Measurements from ENCODE around the gene TGFBRAP1.

The TGFBRAP1 gene

GRCh38 chr2:105287692-105288091 is 41.8 kb downstream of the TGFBRAP1 start:
- no peak for TF ChIP-seq Cebpa-rat (IDR thresholded peaks at IDR 0.05)
- Histone ChIP-seq H3K4me2 (no peak overlapping the region), H3K4me3 (no peak overlapping the region), H3K27ac (no peak overlapping the region), H3K4me1 (peaks cover 0 to under 1% (median 0%) of the 10 kb centered on the region in 10 experiments; a peak in 3 of 20 replicates), H3K9me3 (replicated peaks in 1 of 11) (no peaks in the 10 kb centered on the region), H3K9ac (no peak overlapping the region), H4K20me1 (peaks cover 0 to 29% (median 9%) of the 10 kb centered on the region in 11 experiments; a peak in 5 of 22 replicates), H3K27me3 (no peaks in the 10 kb centered on the region), H3K36me3 (peaks cover 85 to 100% (median 98%) of the 10 kb centered on the region in 11 experiments)

DNA sequence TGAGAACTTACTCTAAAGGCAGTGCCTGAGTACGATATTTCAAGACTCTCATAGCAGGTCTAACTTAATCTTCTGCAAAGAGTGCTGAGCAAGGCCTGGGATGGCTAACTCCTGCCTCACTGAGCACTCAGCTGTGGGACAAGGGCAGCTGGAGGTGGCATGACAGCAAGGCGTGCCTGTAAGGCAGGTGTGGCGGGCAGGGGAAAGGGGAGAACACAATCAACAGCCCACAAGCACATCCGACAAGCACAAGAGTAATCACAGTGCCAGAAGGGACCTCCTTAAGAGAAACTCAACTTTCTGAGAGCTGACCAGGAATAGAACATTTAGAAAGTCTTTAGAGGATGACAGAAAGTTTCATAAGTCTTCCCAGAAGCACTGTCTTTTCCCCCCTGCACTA is 46.0 kb downstream of the TGFBRAP1 start:
- Histone ChIP-seq H3K4me2 (no peak overlapping the region), H3K9me3 (replicated peaks in 1 of 11) (no peaks in the 10 kb centered on the region), H3K4me3 (no peak overlapping the region), H3K27me3 (no peaks in the 10 kb centered on the region), H3K4me1 (peaks cover 0 to 25% (median 15%) of the 10 kb centered on the region in 10 experiments; a peak in 15 of 20 replicates), H3K9ac (no peak overlapping the region), H4K20me1 (peaks cover 0 to 49% (median 22%) of the 10 kb centered on the region in 11 experiments; a peak in 12 of 22 replicates), H3K36me3 (peaks cover 85 to 100% (median 96%) of the 10 kb centered on the region in 11 experiments), H3K27ac (no peak overlapping the region)
- TF ChIP-seq Cebpa-rat (IDR thresholded peaks at IDR 0.05), result no peak

DNA sequence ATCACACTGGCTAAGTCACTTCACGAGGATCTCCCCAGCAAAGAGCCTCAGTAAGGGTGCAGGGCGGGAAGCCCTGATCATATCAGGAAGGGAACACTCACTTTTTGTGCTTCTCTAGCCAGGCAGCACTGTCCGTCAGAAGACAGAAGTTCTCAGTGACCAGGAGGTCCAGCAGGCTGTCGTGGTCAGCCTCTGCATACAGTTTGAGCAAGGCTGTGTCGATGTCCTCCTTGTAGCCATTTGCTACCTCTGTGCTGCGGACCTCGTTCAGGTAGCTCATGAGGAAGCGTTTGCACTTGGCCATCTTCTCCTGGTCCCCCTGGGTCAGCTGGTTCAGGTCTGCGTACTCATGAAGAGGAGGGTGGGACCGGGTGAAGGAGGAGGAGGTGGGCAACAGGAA is 49.3 kb downstream of the TGFBRAP1 start:
- no peak overlapping the region for H3K9ac ChIP-seq
- peaks cover 90 to 100% (median 96%) of the 10 kb centered on the region in 11 experiments for H3K36me3 ChIP-seq
- H3K4me3 ChIP-seq, result no peak overlapping the region
- H3K4me1 ChIP-seq, result peaks cover 0 to 26% (median 15%) of the 10 kb centered on the region in 10 experiments; a peak in 15 of 20 replicates
- no peaks in the 10 kb centered on the region for H3K9me3 ChIP-seq (replicated peaks in 1 of 11)
- H4K20me1 ChIP-seq, result peaks cover 0 to 38% (median 20%) of the 10 kb centered on the region in 11 experiments; a peak in 12 of 22 replicates
- no peaks in the 10 kb centered on the region for H3K27me3 ChIP-seq
- no peak for TF ChIP-seq Cebpa-rat (IDR thresholded peaks at IDR 0.05)
- peak overlapping the region in 1 of 11 experiments; percentile 24; a peak in 1 of 22 replicates for H3K27ac ChIP-seq
- H3K4me2 ChIP-seq, result no peak overlapping the region

GRCh38 chr2:105279126-105279525 is 50.4 kb downstream of the TGFBRAP1 start:
- Histone ChIP-seq H3K9me3 (replicated peaks in 1 of 11) (no peaks in the 10 kb centered on the region), H3K4me1 (peaks cover 0 to 26% (median 15%) of the 10 kb centered on the region in 10 experiments; a peak in 15 of 20 replicates), H3K27me3 (no peaks in the 10 kb centered on the region), H3K4me3 (no peak overlapping the region), H3K9ac (no peak overlapping the region; a peak in 1 of 22 replicates), H4K20me1 (peaks cover 0 to 38% (median 13%) of the 10 kb centered on the region in 11 experiments; a peak in 13 of 22 replicates), H3K27ac (peak overlapping the region in 5 of 11 experiments; percentile 4 to 29 (median 21); a peak in 8 of 22 replicates), H3K4me2 (no peak overlapping the region; a peak in 2 of 22 replicates), H3K36me3 (peaks cover 90 to 100% (median 96%) of the 10 kb centered on the region in 11 experiments)
- TF ChIP-seq Cebpa-rat (IDR thresholded peaks at IDR 0.05), result 0 out of 22 replicates have a peak, but pooled peaks of 1 of the 11 experiments have one; percentile 12

DNA sequence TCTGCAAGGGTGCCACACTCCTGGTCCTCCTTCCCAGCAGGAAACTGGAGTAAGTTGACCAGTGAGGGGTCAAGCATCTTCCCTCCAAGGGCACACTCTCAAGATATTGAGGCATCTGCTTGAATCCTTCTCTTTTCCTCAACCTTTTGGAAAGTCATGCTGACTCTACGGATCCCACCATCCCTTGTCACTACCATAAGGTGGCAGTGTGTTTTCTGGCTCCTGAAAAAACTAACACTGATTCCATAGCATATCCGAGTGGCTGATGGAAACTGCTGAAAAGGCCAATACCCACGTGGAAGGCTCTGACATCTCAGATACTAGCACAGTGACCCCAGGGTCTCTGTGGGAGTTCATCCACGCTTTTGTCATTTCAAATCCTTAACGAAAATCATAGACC is 50.9 kb downstream of the TGFBRAP1 start:
- H3K9me3 ChIP-seq (replicated peaks in 1 of 11), result no peaks in the 10 kb centered on the region
- peaks cover 90 to 100% (median 96%) of the 10 kb centered on the region in 11 experiments for H3K36me3 ChIP-seq
- H3K4me3 ChIP-seq, result no peak overlapping the region
- peaks cover 0 to 26% (median 15%) of the 10 kb centered on the region in 10 experiments; a peak in 15 of 20 replicates for H3K4me1 ChIP-seq
- no peaks in the 10 kb centered on the region for H3K27me3 ChIP-seq
- TF ChIP-seq Cebpa-rat (IDR thresholded peaks at IDR 0.05), result no peak
- peaks cover 0 to 35% (median 12%) of the 10 kb centered on the region in 11 experiments; a peak in 13 of 22 replicates for H4K20me1 ChIP-seq
- peak overlapping the region in 5 of 11 experiments; percentile 4 to 40 (median 26); a peak in 7 of 22 replicates for H3K27ac ChIP-seq
- no peak overlapping the region; a peak in 1 of 22 replicates for H3K4me2 ChIP-seq
- no peak overlapping the region for H3K9ac ChIP-seq

GRCh38 chr2:105274046-105274445 is 55.5 kb downstream of the TGFBRAP1 start:
- Histone ChIP-seq H3K36me3 (peaks cover 96 to 100% (median 99%) of the 10 kb centered on the region in 11 experiments), H3K4me3 (no peak overlapping the region), H3K9me3 (replicated peaks in 1 of 11) (no peaks in the 10 kb centered on the region), H3K4me1 (peaks cover 0 to 7% (median 0%) of the 10 kb centered on the region in 10 experiments; a peak in 2 of 20 replicates), H3K4me2 (no peak overlapping the region), H3K27ac (no peak overlapping the region), H3K27me3 (no peaks in the 10 kb centered on the region), H3K9ac (no peak overlapping the region), H4K20me1 (peaks cover 0 to 8% (median 0%) of the 10 kb centered on the region in 11 experiments; a peak in 3 of 22 replicates)
- no peak for TF ChIP-seq Cebpa-rat (IDR thresholded peaks at IDR 0.05)

DNA sequence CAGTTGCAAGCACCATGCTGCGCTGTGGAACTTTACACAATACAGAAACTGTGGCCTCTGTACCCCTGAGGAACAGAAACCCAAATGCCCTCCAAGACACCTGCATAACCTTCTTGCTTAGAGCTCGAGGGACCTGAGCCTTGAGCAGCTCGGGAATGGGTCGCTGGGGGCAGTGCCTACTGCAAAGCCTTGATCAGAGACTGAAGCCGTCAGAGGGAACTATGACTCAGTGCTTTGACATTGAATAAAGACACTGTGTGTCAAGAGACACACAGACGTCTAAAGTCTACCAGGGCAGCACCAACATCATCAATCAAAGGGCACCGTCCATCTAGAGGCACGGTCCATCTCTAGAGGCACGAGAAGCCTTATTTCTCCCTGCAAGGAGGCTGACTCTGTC is 57.4 kb downstream of the TGFBRAP1 start:
- Histone ChIP-seq H3K4me1 (no peaks in the 10 kb centered on the region), H3K4me2 (no peak overlapping the region), H3K9ac (no peak overlapping the region), H3K27ac (no peak overlapping the region), H3K9me3 (replicated peaks in 1 of 11) (no peaks in the 10 kb centered on the region), H3K27me3 (no peaks in the 10 kb centered on the region), H3K36me3 (peaks cover 96 to 100% (median 99%) of the 10 kb centered on the region in 11 experiments), H4K20me1 (peaks cover 0 to 8% (median 0%) of the 10 kb centered on the region in 11 experiments; a peak in 2 of 22 replicates), H3K4me3 (no peak overlapping the region)
- TF ChIP-seq Cebpa-rat (IDR thresholded peaks at IDR 0.05), result no peak

- no peak overlapping the region for H3K4me3 ChIP-seq
- H3K4me1 ChIP-seq, result no peaks in the 10 kb centered on the region
- no peak overlapping the region for H3K4me2 ChIP-seq
- H4K20me1 ChIP-seq, result peaks cover 0 to 8% (median 0%) of the 10 kb centered on the region in 11 experiments; a peak in 2 of 22 replicates
- H3K27ac ChIP-seq, result no peak overlapping the region
- no peak for TF ChIP-seq Cebpa-rat (IDR thresholded peaks at IDR 0.05)
- peaks cover 96 to 100% (median 99%) of the 10 kb centered on the region in 11 experiments for H3K36me3 ChIP-seq
- H3K9me3 ChIP-seq (replicated peaks in 1 of 11), result no peaks in the 10 kb centered on the region
- no peak overlapping the region for H3K9ac ChIP-seq
- no peaks in the 10 kb centered on the region for H3K27me3 ChIP-seq
Measured at GRCh38 chr2:105271393-105272045, 58.0 kb downstream of the TGFBRAP1 start.

DNA sequence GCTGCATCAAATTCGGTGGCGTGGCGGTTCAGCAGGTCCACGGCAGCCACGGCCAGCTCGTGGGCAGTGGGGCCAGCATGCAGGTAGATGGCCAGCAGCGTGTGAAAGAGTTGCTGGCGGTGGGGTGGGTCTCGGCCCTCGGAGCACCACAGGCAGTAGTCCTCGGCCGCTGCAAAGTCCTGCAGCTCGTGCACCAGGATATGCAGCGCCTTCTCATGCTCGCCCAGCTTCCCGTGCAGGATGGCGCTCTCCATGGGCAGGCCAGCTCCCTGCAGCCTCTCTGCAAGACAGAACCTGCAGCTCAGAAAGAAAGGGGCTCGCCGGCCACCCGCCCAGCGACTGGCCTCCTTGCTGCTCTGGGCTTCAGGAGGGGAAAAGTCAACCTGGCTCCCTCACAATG is 60.1 kb downstream of the TGFBRAP1 start:
- H4K20me1 ChIP-seq, result peaks cover 0 to 8% (median 0%) of the 10 kb centered on the region in 11 experiments; a peak in 2 of 22 replicates
- H3K4me1 ChIP-seq, result no peaks in the 10 kb centered on the region
- no peak overlapping the region for H3K27ac ChIP-seq
- no peaks in the 10 kb centered on the region for H3K9me3 ChIP-seq (replicated peaks in 1 of 11)
- H3K9ac ChIP-seq, result no peak overlapping the region
- no peak overlapping the region for H3K4me2 ChIP-seq
- no peak overlapping the region for H3K4me3 ChIP-seq
- peaks cover 93 to 100% (median 98%) of the 10 kb centered on the region in 11 experiments for H3K36me3 ChIP-seq
- no peaks in the 10 kb centered on the region for H3K27me3 ChIP-seq
- no peak for TF ChIP-seq Cebpa-rat (IDR thresholded peaks at IDR 0.05)
